IPS DF 6.9 (cell line): Measurements from ENCODE around the gene FIZ1.
A peak's percentile ranks its signal among the peaks of the same experiment; 100 is the strongest.

ENCODE experiments used
- DNase-seq: peaks from one replicate; pipeline ENCODE4 v3.0.0-alpha.2; 2013; ENCODE audit warnings: low read depth, low spot score
- H3K27ac ChIP-seq: one replicate; pipeline ENCODE4 v1.5.1; 2013; ENCODE audit warnings: low read length, control low read depth
- H3K27me3 ChIP-seq: 2 replicates; pipeline ENCODE4 v1.6.1; 2013; ENCODE audit warnings: mild to moderate bottlenecking, low read length; ENCODE audit not compliant: control insufficient read depth, insufficient read depth
- H3K36me3 ChIP-seq: 2 replicates; pipeline ENCODE4 v1.6.1; 2013; ENCODE audit warnings: low read length; ENCODE audit not compliant: control insufficient read depth, insufficient read depth
- H3K4me1 ChIP-seq: 2 replicates; pipeline ENCODE4 v1.6.1; 2013; ENCODE audit warnings: low read length; ENCODE audit not compliant: control insufficient read depth, insufficient read depth
- H3K4me3 ChIP-seq: 2 replicates; pipeline ENCODE4 v1.5.1; 2013; ENCODE audit warnings: mild to moderate bottlenecking, low read length
- H3K9me3 ChIP-seq: 2 replicates; pipeline ENCODE4 v1.6.1; 2013; ENCODE audit warnings: low read length, inconsistent platforms; ENCODE audit not compliant: control insufficient read depth, insufficient read depth
- WGBS: extraction: QIAGEN DNeasy Blood & Tissue Kit; methylation state at CpG from one replicate; pipeline ENCODE4 v1.1.7; 2013; ENCODE audit warnings: mixed read lengths, missing lambda C conversion rate; ENCODE audit not compliant: insufficient read length, insufficient coverage; 5-methylcytosine and 5-hydroxymethylcytosine counted together

FIZ1 gene

GRCh38 chr19:55611983-55612645 is 12.8 kb upstream of the FIZ1 start:
- WGBS: no CpG with 5 or more reads among the region's 3 CpGs
- no peak for DNase-seq
- no peaks in the 10 kb centered on the region for H3K4me1 ChIP-seq
- H3K27ac ChIP-seq: no peak overlapping the region
- H3K36me3 ChIP-seq: peaks cover 27% of the 10 kb centered on the region
- no peak overlapping the region for H3K4me3 ChIP-seq
- H3K27me3 ChIP-seq: no peaks in the 10 kb centered on the region
- no peaks in the 10 kb centered on the region for H3K9me3 ChIP-seq

GRCh38 chr19:55611300-55611982 is 12.1 kb upstream of the FIZ1 start:
- no peaks in the 10 kb centered on the region for H3K9me3 ChIP-seq
- no peak for DNase-seq
- H3K27me3 ChIP-seq: no peaks in the 10 kb centered on the region
- H3K4me3 ChIP-seq: no peak overlapping the region
- peaks cover 23% of the 10 kb centered on the region for H3K36me3 ChIP-seq
- H3K27ac ChIP-seq: no peak overlapping the region
- no peaks in the 10 kb centered on the region for H3K4me1 ChIP-seq
- WGBS: no CpG with 5 or more reads among the region's 15 CpGs

GRCh38 chr19:55609326-55609725 is 10.0 kb upstream of the FIZ1 start:
- H3K4me1 ChIP-seq: no peaks in the 10 kb centered on the region
- no peak overlapping the region for H3K4me3 ChIP-seq
- no peak overlapping the region for H3K27ac ChIP-seq
- H3K27me3 ChIP-seq: no peaks in the 10 kb centered on the region
- peaks cover 5% of the 10 kb centered on the region; the same call in 1 of the 2 replicates for H3K36me3 ChIP-seq
- no peaks in the 10 kb centered on the region for H3K9me3 ChIP-seq
- WGBS: no CpG with 5 or more reads among the region's 5 CpGs
- DNase-seq: no peak

GRCh38 chr19:55606817-55607216 is 7.5 kb upstream of the FIZ1 start:
- Histone ChIP-seq H3K27ac (no peak overlapping the region), H3K36me3 (no peaks in the 10 kb centered on the region), H3K9me3 (no peaks in the 10 kb centered on the region), H3K4me1 (peaks cover 1% of the 10 kb centered on the region; the same call in 1 of the 2 replicates), H3K27me3 (no peaks in the 10 kb centered on the region), H3K4me3 (no peak overlapping the region)
- WGBS: no CpG with 5 or more reads among the region's 9 CpGs
- no peak for DNase-seq

- Histone ChIP-seq H3K4me3 (peak overlapping the region; percentile 58; the same call in 1 of the 2 replicates), H3K4me1 (peaks cover 1% of the 10 kb centered on the region; the same call in 1 of the 2 replicates), H3K36me3 (no peaks in the 10 kb centered on the region), H3K27me3 (no peaks in the 10 kb centered on the region), H3K27ac (no peak overlapping the region), H3K9me3 (no peaks in the 10 kb centered on the region)
- no CpG with 5 or more reads among the region's 12 CpGs for WGBS
- no peak for DNase-seq
Measured at GRCh38 chr19:55606471-55606787, 7.1 kb upstream of the FIZ1 start.

GRCh38 chr19:55605637-55606470 is 6.5 kb upstream of the FIZ1 start, which contains the start of gene ZNF865:
TSS of gene ZNF865 (plus strand) at chr19:55605647. CDS start at chr19:55613619, 7,972 bp downstream.
- no peak for DNase-seq
- H3K27me3 ChIP-seq: no peaks in the 10 kb centered on the region
- H3K36me3 ChIP-seq: no peaks in the 10 kb centered on the region
- H3K27ac ChIP-seq: no peak within 1 kb of the TSS
- peaks cover 1% of the 10 kb centered on the region; the same call in 1 of the 2 replicates for H3K4me1 ChIP-seq
- no peaks in the 10 kb centered on the region for H3K9me3 ChIP-seq
- H3K4me3 ChIP-seq: peak within 1 kb of the TSS; percentile 58
- no CpG with 5 or more reads among the region's 44 CpGs for WGBS

GRCh38 chr19:55605207-55605636 is 5.9 kb upstream of the FIZ1 start:
- H3K4me1 ChIP-seq: peaks cover 1% of the 10 kb centered on the region; the same call in 1 of the 2 replicates
- no CpG with 5 or more reads among the region's 43 CpGs for WGBS
- H3K4me3 ChIP-seq: peak overlapping the region; percentile 58; the same call in 1 of the 2 replicates
- no peaks in the 10 kb centered on the region for H3K36me3 ChIP-seq
- DNase-seq: no peak
- H3K9me3 ChIP-seq: no peaks in the 10 kb centered on the region
- H3K27ac ChIP-seq: no peak overlapping the region
- no peaks in the 10 kb centered on the region for H3K27me3 ChIP-seq

- Histone ChIP-seq H3K9me3 (no peaks in the 10 kb centered on the region), H3K36me3 (no peaks in the 10 kb centered on the region), H3K27me3 (no peaks in the 10 kb centered on the region), H3K27ac (no peak overlapping the region), H3K4me3 (no peak overlapping the region), H3K4me1 (peaks cover 1% of the 10 kb centered on the region; the same call in 1 of the 2 replicates)
- 100% methylated on average over 2 of the region's 22 CpGs for WGBS
- no peak for DNase-seq
Measured at GRCh38 chr19:55603581-55604292, 4.4 kb upstream of the FIZ1 start.

- no peak for DNase-seq
- no peak overlapping the region for H3K27ac ChIP-seq
- H3K4me1 ChIP-seq: peaks cover 1% of the 10 kb centered on the region; the same call in 1 of the 2 replicates
- H3K9me3 ChIP-seq: no peaks in the 10 kb centered on the region
- H3K36me3 ChIP-seq: no peaks in the 10 kb centered on the region
- no peaks in the 10 kb centered on the region for H3K27me3 ChIP-seq
- WGBS: no CpG with 5 or more reads among the region's 21 CpGs
- H3K4me3 ChIP-seq: no peak overlapping the region
Measured at GRCh38 chr19:55603115-55603514, 3.8 kb upstream of the FIZ1 start.
